Natural killer cell (primary cell): ENCODE measurements around the gene LDB1. TPM values are rescaled to one million over a fixed set of nuclear protein-coding genes. Genes with fewer than 3 reads are reported as not detected.
A peak's percentile ranks its signal among the peaks of the same experiment; 100 is the strongest.

Source experiments
- ATAC-seq, 3 donors: fragments of 150-1000 bp in 2 of 3; fragments of 200-7000 bp in 1 of 3; cut with Tn5 transposase; 1 replicate in 1 of 3; 2 replicates in 2 of 3; pipeline ENCODE4 v1.10.0; 2021; ENCODE audit warnings: mild to moderate bottlenecking in 2 of 3, moderate library complexity in 2 of 3
- DNase-seq, 2 donors: peaks; one replicate each; pipeline versions ENCODE4 v3.0.0 to v3.0.0-alpha.2; 2013 to 2021; ENCODE audit warnings: mixed read lengths in 1 of 2
- H3K27ac ChIP-seq: one replicate; pipeline ENCODE4 v1.5.1; 2013; ENCODE audit warnings: mild to moderate bottlenecking, low read length
- H3K27me3 ChIP-seq: one replicate; pipeline ENCODE4 v1.6.1; 2013; ENCODE audit warnings: low read length; ENCODE audit not compliant: control insufficient read depth, insufficient read depth
- H3K36me3 ChIP-seq: one replicate; pipeline ENCODE4 v1.6.1; 2013; ENCODE audit warnings: low read length; ENCODE audit not compliant: control insufficient read depth, insufficient read depth
- H3K4me1 ChIP-seq: one replicate; pipeline ENCODE4 v1.6.1; 2013; ENCODE audit warnings: low read length; ENCODE audit not compliant: control insufficient read depth, insufficient read depth
- H3K4me3 ChIP-seq: one replicate; pipeline ENCODE4 v1.5.1; 2013; ENCODE audit warnings: low read length
- H3K9me3 ChIP-seq: one replicate; pipeline ENCODE4 v1.6.1; 2013; ENCODE audit warnings: low read length; ENCODE audit not compliant: control insufficient read depth, insufficient read depth
- H3K27ac Mint-ChIP-seq, 2 donors: one replicate each; pipeline ENCODE4 v1.8.0; 2022; ENCODE audit warnings: mild to moderate bottlenecking in 2 of 2, mixed read lengths in 2 of 2, moderate library complexity in 1 of 2
- H3K27me3 Mint-ChIP-seq, 2 donors: one replicate each; pipeline ENCODE4 v1.8.0; 2022; ENCODE audit warnings: low read depth in 2 of 2, mixed read lengths in 2 of 2
- H3K36me3 Mint-ChIP-seq: one replicate; pipeline ENCODE4 v1.8.0; 2022; ENCODE audit warnings: mixed read lengths
- H3K4me1 Mint-ChIP-seq, 2 donors: one replicate each; pipeline ENCODE4 v1.8.0; 2022; ENCODE audit warnings: mixed read lengths in 2 of 2
- H3K4me3 Mint-ChIP-seq: one replicate; pipeline ENCODE4 v1.8.0; 2022; ENCODE audit warnings: mild to moderate bottlenecking, moderate library complexity, mixed read lengths
- H3K9me3 Mint-ChIP-seq, 2 donors: one replicate each; pipeline ENCODE4 v1.8.0; 2022; ENCODE audit warnings: mixed read lengths in 2 of 2
- WGBS: methylation state at CpG from one replicate; pipeline ENCODE4 v1.1.7; 2013; ENCODE audit warnings: missing lambda C conversion rate; ENCODE audit not compliant: insufficient coverage; 5-methylcytosine and 5-hydroxymethylcytosine counted together
- intact Hi-C: fragments of 100-400 bp; cut with micrococcal nuclease; formaldehyde crosslinking; loops from one replicate; pipeline ENCODE4 v1.14.2; 2022
- total RNA-seq, 4 donors: library from RNA; stranded (reverse); fragments of 120-200 nt in 1 of 4; gene quantifications; one replicate each; pipeline versions ENCODE4 v1.2.3 to v1.2.4, GENCODE V29; 2013 to 2022
- TF ChIP-seq, protein P1 (sequence below): fragments of 200-600 bp; IDR thresholded peaks from one replicate; pipeline ENCODE4 v1.8.0; 2022; ENCODE audit warnings: antibody characterized with exemption

LDB1 gene
- total RNA-seq, 3 donors from 2014 or later (not counting 1 experiment from before 2014, with no cell fraction given), result 103 to 109 (median 104) TPM

DNA sequence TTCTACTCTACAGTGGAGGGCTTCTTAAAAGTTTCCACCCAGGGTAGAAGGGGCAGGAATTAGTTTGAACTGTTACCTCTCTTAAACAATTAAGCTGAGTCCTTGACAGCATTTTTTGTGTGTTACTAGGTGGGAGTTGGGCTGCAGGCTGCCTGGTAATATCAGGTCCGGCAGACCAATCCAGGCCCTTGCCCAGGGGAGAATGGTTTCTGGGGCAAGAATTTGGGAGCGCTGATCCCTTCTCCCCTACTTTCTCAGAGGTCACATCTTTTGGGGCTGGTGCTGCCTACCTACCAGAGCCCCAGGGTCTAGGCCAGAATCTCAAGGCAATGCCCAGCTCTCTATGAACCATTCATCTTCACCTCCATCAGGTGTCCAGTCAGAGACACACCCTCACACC, 14.2 kb upstream of the LDB1 start:
- ATAC-seq, result no peak
- H3K27me3 ChIP-seq, result no peaks in the 10 kb centered on the region
- intact Hi-C loops, result no loop called here
- DNase-seq, result no peak
- H3K27ac Mint-ChIP-seq, result peak overlapping the region; percentile 74 to 97
- H3K27ac ChIP-seq, result no peak overlapping the region
- H3K9me3 ChIP-seq, result no peaks in the 10 kb centered on the region
- H3K4me3 Mint-ChIP-seq, result peak overlapping the region; percentile 98
- TF ChIP-seq, protein P1, sequence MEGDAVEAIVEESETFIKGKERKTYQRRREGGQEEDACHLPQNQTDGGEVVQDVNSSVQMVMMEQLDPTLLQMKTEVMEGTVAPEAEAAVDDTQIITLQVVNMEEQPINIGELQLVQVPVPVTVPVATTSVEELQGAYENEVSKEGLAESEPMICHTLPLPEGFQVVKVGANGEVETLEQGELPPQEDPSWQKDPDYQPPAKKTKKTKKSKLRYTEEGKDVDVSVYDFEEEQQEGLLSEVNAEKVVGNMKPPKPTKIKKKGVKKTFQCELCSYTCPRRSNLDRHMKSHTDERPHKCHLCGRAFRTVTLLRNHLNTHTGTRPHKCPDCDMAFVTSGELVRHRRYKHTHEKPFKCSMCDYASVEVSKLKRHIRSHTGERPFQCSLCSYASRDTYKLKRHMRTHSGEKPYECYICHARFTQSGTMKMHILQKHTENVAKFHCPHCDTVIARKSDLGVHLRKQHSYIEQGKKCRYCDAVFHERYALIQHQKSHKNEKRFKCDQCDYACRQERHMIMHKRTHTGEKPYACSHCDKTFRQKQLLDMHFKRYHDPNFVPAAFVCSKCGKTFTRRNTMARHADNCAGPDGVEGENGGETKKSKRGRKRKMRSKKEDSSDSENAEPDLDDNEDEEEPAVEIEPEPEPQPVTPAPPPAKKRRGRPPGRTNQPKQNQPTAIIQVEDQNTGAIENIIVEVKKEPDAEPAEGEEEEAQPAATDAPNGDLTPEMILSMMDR, result no peak
- H3K36me3 ChIP-seq, result peaks cover 18% of the 10 kb centered on the region
- no peak overlapping the region for H3K4me3 ChIP-seq
- no peaks in the 10 kb centered on the region for H3K9me3 Mint-ChIP-seq
- no peaks in the 10 kb centered on the region for H3K27me3 Mint-ChIP-seq
- H3K4me1 ChIP-seq, result peaks cover 27% of the 10 kb centered on the region
- 81% methylated on average over 2 of the region's 2 CpGs for WGBS
- H3K36me3 Mint-ChIP-seq, result no peaks in the 10 kb centered on the region
- H3K4me1 Mint-ChIP-seq, result peaks cover 33 to 37% of the 10 kb centered on the region in 2 donors

DNA sequence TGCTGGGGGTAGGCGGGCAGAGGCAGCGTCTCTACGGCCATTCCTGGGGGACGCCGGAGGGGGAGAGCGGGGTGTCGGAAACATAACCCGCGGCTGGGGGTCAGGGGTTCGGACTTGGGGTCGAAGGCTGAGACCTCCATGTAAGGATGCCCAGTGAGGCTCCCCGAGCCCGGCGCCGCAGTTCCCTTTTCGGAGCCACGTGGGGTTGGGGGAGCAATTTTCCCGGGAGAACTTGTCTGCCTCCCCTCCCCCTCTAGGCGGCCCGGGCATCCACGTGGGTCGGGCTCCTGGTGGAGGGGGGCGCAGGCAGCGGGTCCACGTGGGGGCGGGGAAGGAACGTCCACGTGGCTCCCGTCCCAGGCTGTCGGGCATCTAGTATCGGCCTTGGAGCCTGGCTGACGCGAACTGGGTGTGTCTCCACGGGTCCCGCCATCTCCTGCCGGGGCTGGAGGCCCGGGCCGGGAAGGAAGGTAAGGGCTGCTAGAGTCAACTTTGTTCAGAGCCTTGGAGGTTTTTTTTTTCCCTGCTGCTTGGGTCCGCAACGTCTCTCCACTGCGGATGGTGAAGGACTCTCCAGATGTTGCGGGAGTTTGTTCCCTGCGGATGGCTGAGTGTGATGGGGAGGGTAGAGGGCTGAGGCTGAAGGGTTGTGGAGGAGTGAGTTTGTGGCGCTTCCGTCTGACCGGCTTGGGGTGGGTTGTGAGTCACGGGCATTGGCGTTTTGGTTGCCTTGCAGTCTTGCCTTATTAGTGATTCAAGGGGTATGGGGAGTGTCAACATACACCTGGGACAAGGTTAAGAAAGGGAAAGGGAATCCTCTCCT, 13.4 kb upstream of the LDB1 start:
- intact Hi-C loops, result no loop called here
- peak overlapping the region; percentile 96 for H3K4me3 ChIP-seq
- peaks cover 9% of the 10 kb centered on the region for H3K36me3 ChIP-seq
- H3K27me3 ChIP-seq, result no peaks in the 10 kb centered on the region
- H3K4me3 Mint-ChIP-seq, result peak overlapping the region; percentile 98
- peaks cover 33 to 37% of the 10 kb centered on the region in 2 donors for H3K4me1 Mint-ChIP-seq
- H3K4me1 ChIP-seq, result peaks cover 27% of the 10 kb centered on the region
- TF ChIP-seq, protein P1, result no peak
- ATAC-seq (no peak), DNase-seq (peak; percentile 20 to 51)
- under 1% methylated on average over 48 of the region's 48 CpGs for WGBS
- H3K36me3 Mint-ChIP-seq, result no peaks in the 10 kb centered on the region
- peak overlapping the region; percentile 93 to 97 for H3K27ac Mint-ChIP-seq
- H3K9me3 ChIP-seq, result no peaks in the 10 kb centered on the region
- H3K27ac ChIP-seq, result peak overlapping the region; percentile 86
- no peaks in the 10 kb centered on the region for H3K9me3 Mint-ChIP-seq
- H3K27me3 Mint-ChIP-seq, result no peaks in the 10 kb centered on the region

DNA sequence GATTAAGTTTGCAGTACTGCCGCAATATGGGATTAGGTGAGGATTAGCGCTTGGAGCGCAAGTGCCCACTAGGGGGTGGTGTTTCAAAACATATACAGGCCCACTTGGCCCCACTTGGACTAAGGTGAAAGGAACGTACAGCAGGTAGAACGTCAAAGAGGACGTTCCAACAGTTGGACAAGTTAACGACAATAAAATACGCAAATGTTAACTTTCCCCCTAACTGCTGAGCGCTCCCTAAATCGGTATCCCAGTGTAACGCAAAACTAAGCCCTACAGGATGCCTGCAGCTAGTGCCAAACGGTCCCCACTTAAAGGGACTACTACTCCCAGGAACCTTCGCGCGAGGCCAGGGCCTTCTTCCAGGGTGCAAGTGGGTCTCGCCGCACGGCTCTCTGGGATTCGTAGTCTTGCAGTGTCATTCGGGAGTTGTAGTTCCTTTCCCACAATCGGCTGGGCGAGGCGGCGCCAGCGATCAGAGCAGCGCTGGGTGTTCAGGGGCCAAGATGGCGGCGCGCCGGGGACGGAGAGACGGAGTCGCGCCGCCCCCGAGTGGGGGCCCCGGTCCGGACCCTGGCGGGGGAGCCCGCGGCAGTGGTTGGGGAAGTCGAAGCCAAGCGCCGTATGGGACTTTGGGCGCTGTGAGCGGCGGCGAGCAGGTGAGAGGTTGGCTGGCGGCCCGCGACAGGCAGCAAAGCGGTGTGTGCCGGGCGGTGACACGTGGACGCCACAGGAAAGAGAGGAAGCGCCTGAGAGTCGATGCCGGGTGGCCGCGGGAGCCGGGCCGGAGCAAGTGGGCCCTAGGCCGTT, 12.6 kb upstream of the LDB1 start, which contains the start of gene PPRC1:
TSS of gene PPRC1 (plus strand) at position 478 of the 810 bp plus-strand sequence. CDS start at position 507, 29 bp downstream.
- Mint-ChIP-seq H3K4me3 (peak within 1 kb of the TSS; percentile 98), H3K27ac (peak within 1 kb of the TSS; percentile 93 to 97), H3K36me3 (no peaks in the 10 kb centered on the region), H3K9me3 (no peaks in the 10 kb centered on the region), H3K27me3 (no peaks in the 10 kb centered on the region), H3K4me1 (peaks cover 33 to 37% of the 10 kb centered on the region in 2 donors)
- Histone ChIP-seq H3K27me3 (no peaks in the 10 kb centered on the region), H3K4me1 (peaks cover 27% of the 10 kb centered on the region), H3K27ac (peak within 1 kb of the TSS; percentile 86), H3K36me3 (peaks cover 3% of the 10 kb centered on the region), H3K4me3 (peak within 1 kb of the TSS; percentile 96), H3K9me3 (no peaks in the 10 kb centered on the region)
- DNase-seq (peak; percentile 94 to 98), ATAC-seq (peak; percentile 94 to 99 (median 96))
- WGBS, result under 1% methylated on average over 64 of the region's 64 CpGs
- intact Hi-C loops, result loop anchor here (1.0 kb wide), 5 partner anchors 12 to 370 kb away; partner anchors contain the start of genes ACTR1A, CUEDC2, LDB1 and NOLC1
- TF ChIP-seq, protein P1, result peak; percentile 96
